Measurements from ENCODE around the gene KCNQ1OT1.

KCNQ1OT1 gene

GRCh38 chr11:2686360-2687222, 13.2 kb downstream of the KCNQ1OT1 start:
- DNase-seq (ENCODE audit: low spot score): no peak

- no peak for DNase-seq (ENCODE audit: low spot score)
These were observed 14.0 kb downstream of the KCNQ1OT1 start for GRCh38 chr11:2685566-2686359.

GRCh38 chr11:2685051-2685450, 14.7 kb downstream of the KCNQ1OT1 start:
- DNase-seq (ENCODE audit: low spot score): no peak

GRCh38 chr11:2684581-2684980, 15.2 kb downstream of the KCNQ1OT1 start:
- no peak for DNase-seq (ENCODE audit: low spot score)

- no peak for DNase-seq (ENCODE audit: low spot score)
These were observed 16.0 kb downstream of the KCNQ1OT1 start for GRCh38 chr11:2683806-2684205.

- no peak for DNase-seq (ENCODE audit: low spot score)
These were observed 18.2 kb downstream of the KCNQ1OT1 start for GRCh38 chr11:2681408-2682145.

- DNase-seq (ENCODE audit: low spot score): no peak
These were observed 20.6 kb downstream of the KCNQ1OT1 start for GRCh38 chr11:2679011-2679676.

- DNase-seq (ENCODE audit: low spot score): no peak
These were observed 21.4 kb downstream of the KCNQ1OT1 start for GRCh38 chr11:2678396-2678795.

- DNase-seq (ENCODE audit: low spot score): no peak
These were observed 22.7 kb downstream of the KCNQ1OT1 start for GRCh38 chr11:2677127-2677526.

- DNase-seq (ENCODE audit: low spot score): no peak
These were observed 24.3 kb downstream of the KCNQ1OT1 start for GRCh38 chr11:2675540-2675939.

GRCh38 chr11:2674658-2675131, 25.1 kb downstream of the KCNQ1OT1 start:
- DNase-seq (ENCODE audit: low spot score): no peak

GRCh38 chr11:2673871-2674471, 25.8 kb downstream of the KCNQ1OT1 start:
- DNase-seq (ENCODE audit: low spot score): no peak

- DNase-seq (ENCODE audit: low spot score): no peak
These were observed 26.6 kb downstream of the KCNQ1OT1 start for GRCh38 chr11:2673250-2673610.

- no peak for DNase-seq (ENCODE audit: low spot score)
These were observed 27.1 kb downstream of the KCNQ1OT1 start for GRCh38 chr11:2672553-2673249.

- no peak for DNase-seq (ENCODE audit: low spot score)
These were observed 28.0 kb downstream of the KCNQ1OT1 start for GRCh38 chr11:2671748-2672147.

GRCh38 chr11:2670541-2671100, 29.2 kb downstream of the KCNQ1OT1 start:
- no peak for DNase-seq (ENCODE audit: low spot score)

GRCh38 chr11:2669634-2670469, 29.9 kb downstream of the KCNQ1OT1 start:
- no peak for DNase-seq (ENCODE audit: low spot score)

- DNase-seq (ENCODE audit: low spot score): no peak
These were observed 30.9 kb downstream of the KCNQ1OT1 start for GRCh38 chr11:2668876-2669275.

GRCh38 chr11:2667940-2668339, 31.9 kb downstream of the KCNQ1OT1 start:
- DNase-seq (ENCODE audit: low spot score): no peak

Data from HuH-7 (cell line).